Stomach (tissue), 4 donors: ENCODE results near the gene LRRC4B.

Experiments used
- CTCF ChIP-seq, 7 experiments: fragments of 450-650 bp in 4 of 7; fragments of 200-600 bp in 3 of 7; sonication (generic) in 3 of 7; IDR thresholded peaks; one replicate each; pipeline ENCODE4 v1.5.1; 2016 to 2019; ENCODE audit warnings: antibody characterized with exemption in 7 of 7, control low read depth in 2 of 7, mild to moderate bottlenecking in 1 of 7
- POLR2A ChIP-seq, 4 donors: fragments of 450-650 bp; IDR thresholded peaks; one replicate each; pipeline ENCODE4 v1.6.1; 2016; ENCODE audit warnings: antibody characterized with exemption in 4 of 4, control low read depth in 2 of 4, mild to moderate bottlenecking in 1 of 4, moderate library complexity in 1 of 4

- TF ChIP-seq CTCF (IDR thresholded peaks at IDR 0.05) (no peak), POLR2A (IDR thresholded peaks at IDR 0.05) (no peak)
These were observed 19.8 kb downstream of the LRRC4B start for GRCh38 chr19:50548191-50549058.
